Measurements from ENCODE around the gene PHOSPHO2. TPM values are rescaled to one million over a fixed set of nuclear protein-coding genes. Genes with fewer than 3 reads are reported as not detected.
A peak's percentile ranks its signal among the peaks of the same experiment; 100 is the strongest.

PHOSPHO2 gene
- polyA plus RNA-seq (2013, experiment 1 of 2): 4.9 TPM
- 5.1 TPM for polyA plus RNA-seq (2013, experiment 2 of 2)

- Histone ChIP-seq H3K18ac (ENCODE audit: low read length) (peak within 1 kb of the TSS; percentile 97), H4K91ac (ENCODE audit: low read depth, low read length, poor library complexity) (no peak within 1 kb of the TSS), H3K27me3 (ENCODE audit: control insufficient read depth in 3 of 3, insufficient read depth in 3 of 3, low read depth in 1 of 3, low read length in 3 of 3) (no peaks in the 10 kb centered on the region), H3K36me3 (replicated peaks in 1 of 2; ENCODE audit: control insufficient read depth in 2 of 2, insufficient read depth in 2 of 2, low read length in 2 of 2) (peaks cover 2 to 35% of the 10 kb centered on the region in 2 donors), H3K4me1 (ENCODE audit: control insufficient read depth in 2 of 2, insufficient read depth in 1 of 2, low read depth in 1 of 2, low read length in 2 of 2) (no peaks in the 10 kb centered on the region), H2AK5ac (ENCODE audit: low read depth, low read length) (no peak within 1 kb of the TSS), H2BK12ac (ENCODE audit: low read length) (no peak within 1 kb of the TSS), H3K9ac (ENCODE audit: low read depth, low read length, poor library complexity) (peak within 1 kb of the TSS; percentile 83), H4K8ac (ENCODE audit: low read depth, low read length) (no peak within 1 kb of the TSS), H3K14ac (ENCODE audit: low read length) (peak within 1 kb of the TSS; percentile 22), H2BK120ac (ENCODE audit: low read depth, low read length) (no peak within 1 kb of the TSS), H3K9me3 (replicated peaks in 1 of 2; ENCODE audit: control insufficient read depth in 2 of 2, insufficient read depth in 1 of 2, low read depth in 1 of 2, low read length in 2 of 2) (peaks cover 1 to 10% of the 10 kb centered on the region in 2 donors), H2BK5ac (ENCODE audit: low read length) (peak within 1 kb of the TSS; percentile 27), H3K4me3 (ENCODE audit: low read length in 2 of 2) (peak within 1 kb of the TSS; percentile 67 to 90), H3K23ac (ENCODE audit: low read depth, low read length, poor library complexity) (peak within 1 kb of the TSS; percentile 87), H3K79me1 (ENCODE audit: low read depth, low read length) (no peaks in the 10 kb centered on the region), H3K4ac (ENCODE audit: low read length) (no peak within 1 kb of the TSS), H3K4me2 (ENCODE audit: insufficient read depth, low read length, poor library complexity, severe bottlenecking) (peak within 1 kb of the TSS; percentile 93), H2AFZ (ENCODE audit: low read length) (peak within 1 kb of the TSS; percentile 88), H2BK15ac (ENCODE audit: low read length) (peak within 1 kb of the TSS; percentile 66), H3K27ac (replicated peaks; ENCODE audit: low read length) (peak within 1 kb of the TSS; percentile 34)
- WGBS, 2 donors (ENCODE audit: extremely low coverage in 2 of 2, insufficient read length in 2 of 2, insufficient replicate concordance in 1 of 2): no CpG with 5 or more reads among the region's 63 CpGs
- peak; percentile 92 for DNase-seq (ENCODE audit: low spot score)
These were observed at the start of gene PHOSPHO2, which contains the start of gene CFAP210 for GRCh38 chr2:169694113-169694893. Gene PHOSPHO2 (plus strand): TSS chr2:169694469. CDS start chr2:169700972, 6,503 bp downstream. Gene CFAP210 (minus strand): TSS chr2:169694405. CDS start chr2:169694327, 78 bp downstream.

GRCh38 chr2:169647496-169647895 is 46.8 kb upstream of the PHOSPHO2 start:
- Histone ChIP-seq H2BK5ac (ENCODE audit: low read length) (no peak overlapping the region), H2BK120ac (ENCODE audit: low read depth, low read length) (no peak overlapping the region), H3K9me3 (replicated peaks in 1 of 2; ENCODE audit: control insufficient read depth in 2 of 2, insufficient read depth in 1 of 2, low read depth in 1 of 2, low read length in 2 of 2) (no peaks in the 10 kb centered on the region), H3K27ac (replicated peaks; ENCODE audit: low read length) (no peak overlapping the region), H3K23ac (ENCODE audit: low read depth, low read length, poor library complexity) (no peak overlapping the region), H2BK12ac (ENCODE audit: low read length) (no peak overlapping the region), H3K4me3 (ENCODE audit: low read length in 2 of 2) (no peak overlapping the region), H3K18ac (ENCODE audit: low read length) (no peak overlapping the region), H3K79me1 (ENCODE audit: low read depth, low read length) (no peaks in the 10 kb centered on the region), H2AFZ (ENCODE audit: low read length) (no peak overlapping the region), H3K27me3 (ENCODE audit: control insufficient read depth in 3 of 3, insufficient read depth in 3 of 3, low read depth in 1 of 3, low read length in 3 of 3) (no peaks in the 10 kb centered on the region), H3K36me3 (replicated peaks in 1 of 2; ENCODE audit: control insufficient read depth in 2 of 2, insufficient read depth in 2 of 2, low read length in 2 of 2) (no peaks in the 10 kb centered on the region), H3K14ac (ENCODE audit: low read length) (no peak overlapping the region), H3K4me2 (ENCODE audit: insufficient read depth, low read length, poor library complexity, severe bottlenecking) (no peak overlapping the region), H3K4ac (ENCODE audit: low read length) (no peak overlapping the region), H4K8ac (ENCODE audit: low read depth, low read length) (no peak overlapping the region), H3K4me1 (ENCODE audit: control insufficient read depth in 2 of 2, insufficient read depth in 1 of 2, low read depth in 1 of 2, low read length in 2 of 2) (no peaks in the 10 kb centered on the region), H3K9ac (ENCODE audit: low read depth, low read length, poor library complexity) (no peak overlapping the region), H2BK15ac (ENCODE audit: low read length) (no peak overlapping the region), H2AK5ac (ENCODE audit: low read depth, low read length) (no peak overlapping the region), H4K91ac (ENCODE audit: low read depth, low read length, poor library complexity) (no peak overlapping the region)
- no peak for DNase-seq (ENCODE audit: low spot score)
- WGBS, 2 donors (ENCODE audit: extremely low coverage in 2 of 2, insufficient read length in 2 of 2, insufficient replicate concordance in 1 of 2): no CpG with 5 or more reads among the region's 2 CpGs

- no peaks in the 10 kb centered on the region for H3K4me1 ChIP-seq (ENCODE audit: control insufficient read depth in 2 of 2, insufficient read depth in 1 of 2, low read depth in 1 of 2, low read length in 2 of 2)
- no peak overlapping the region for H3K4me2 ChIP-seq (ENCODE audit: insufficient read depth, low read length, poor library complexity, severe bottlenecking)
- no peak overlapping the region for H4K8ac ChIP-seq (ENCODE audit: low read depth, low read length)
- no CpG with 5 or more reads among the region's 1 CpG for WGBS, 2 donors (ENCODE audit: extremely low coverage in 2 of 2, insufficient read length in 2 of 2, insufficient replicate concordance in 1 of 2)
- H2BK12ac ChIP-seq (ENCODE audit: low read length): no peak overlapping the region
- H3K4ac ChIP-seq (ENCODE audit: low read length): no peak overlapping the region
- no peak overlapping the region for H2BK5ac ChIP-seq (ENCODE audit: low read length)
- H3K14ac ChIP-seq (ENCODE audit: low read length): no peak overlapping the region
- H2AK5ac ChIP-seq (ENCODE audit: low read depth, low read length): no peak overlapping the region
- H2BK15ac ChIP-seq (ENCODE audit: low read length): no peak overlapping the region
- no peak overlapping the region for H3K18ac ChIP-seq (ENCODE audit: low read length)
- DNase-seq (ENCODE audit: low spot score): no peak
- no peaks in the 10 kb centered on the region for H3K27me3 ChIP-seq (ENCODE audit: control insufficient read depth in 3 of 3, insufficient read depth in 3 of 3, low read depth in 1 of 3, low read length in 3 of 3)
- H3K9me3 ChIP-seq (replicated peaks in 1 of 2; ENCODE audit: control insufficient read depth in 2 of 2, insufficient read depth in 1 of 2, low read depth in 1 of 2, low read length in 2 of 2): no peaks in the 10 kb centered on the region
- no peak overlapping the region for H2AFZ ChIP-seq (ENCODE audit: low read length)
- H3K9ac ChIP-seq (ENCODE audit: low read depth, low read length, poor library complexity): no peak overlapping the region
- H4K91ac ChIP-seq (ENCODE audit: low read depth, low read length, poor library complexity): no peak overlapping the region
- no peak overlapping the region for H2BK120ac ChIP-seq (ENCODE audit: low read depth, low read length)
- H3K27ac ChIP-seq (replicated peaks; ENCODE audit: low read length): no peak overlapping the region
- H3K79me1 ChIP-seq (ENCODE audit: low read depth, low read length): no peaks in the 10 kb centered on the region
- H3K36me3 ChIP-seq (replicated peaks in 1 of 2; ENCODE audit: control insufficient read depth in 2 of 2, insufficient read depth in 2 of 2, low read length in 2 of 2): no peaks in the 10 kb centered on the region
- no peak overlapping the region for H3K23ac ChIP-seq (ENCODE audit: low read depth, low read length, poor library complexity)
- H3K4me3 ChIP-seq (ENCODE audit: low read length in 2 of 2): no peak overlapping the region
These were observed 45.0 kb upstream of the PHOSPHO2 start for GRCh38 chr2:169649278-169649677.

- Histone ChIP-seq H3K36me3 (replicated peaks in 1 of 2; ENCODE audit: control insufficient read depth in 2 of 2, insufficient read depth in 2 of 2, low read length in 2 of 2) (no peaks in the 10 kb centered on the region), H3K9ac (ENCODE audit: low read depth, low read length, poor library complexity) (no peak overlapping the region), H3K4me1 (ENCODE audit: control insufficient read depth in 2 of 2, insufficient read depth in 1 of 2, low read depth in 1 of 2, low read length in 2 of 2) (no peaks in the 10 kb centered on the region), H2AK5ac (ENCODE audit: low read depth, low read length) (no peak overlapping the region), H4K91ac (ENCODE audit: low read depth, low read length, poor library complexity) (no peak overlapping the region), H3K14ac (ENCODE audit: low read length) (no peak overlapping the region), H2BK5ac (ENCODE audit: low read length) (no peak overlapping the region), H3K27me3 (ENCODE audit: control insufficient read depth in 3 of 3, insufficient read depth in 3 of 3, low read depth in 1 of 3, low read length in 3 of 3) (no peaks in the 10 kb centered on the region), H3K23ac (ENCODE audit: low read depth, low read length, poor library complexity) (no peak overlapping the region), H3K79me1 (ENCODE audit: low read depth, low read length) (no peaks in the 10 kb centered on the region), H3K4ac (ENCODE audit: low read length) (no peak overlapping the region), H2BK120ac (ENCODE audit: low read depth, low read length) (no peak overlapping the region), H2BK12ac (ENCODE audit: low read length) (no peak overlapping the region), H3K9me3 (replicated peaks in 1 of 2; ENCODE audit: control insufficient read depth in 2 of 2, insufficient read depth in 1 of 2, low read depth in 1 of 2, low read length in 2 of 2) (no peaks in the 10 kb centered on the region), H3K4me3 (ENCODE audit: low read length in 2 of 2) (no peak overlapping the region), H2AFZ (ENCODE audit: low read length) (no peak overlapping the region), H3K18ac (ENCODE audit: low read length) (no peak overlapping the region), H4K8ac (ENCODE audit: low read depth, low read length) (no peak overlapping the region), H2BK15ac (ENCODE audit: low read length) (no peak overlapping the region), H3K4me2 (ENCODE audit: insufficient read depth, low read length, poor library complexity, severe bottlenecking) (no peak overlapping the region), H3K27ac (replicated peaks; ENCODE audit: low read length) (no peak overlapping the region)
- no peak for DNase-seq (ENCODE audit: low spot score)
- no CpG with 5 or more reads among the region's 3 CpGs for WGBS, 2 donors (ENCODE audit: extremely low coverage in 2 of 2, insufficient read length in 2 of 2, insufficient replicate concordance in 1 of 2)
These were observed 40.6 kb upstream of the PHOSPHO2 start for GRCh38 chr2:169653636-169654035.
